ENCODE data around the gene TPRN.

TPRN gene

GRCh38 chr9:137216188-137216965 lies 15.8 kb upstream of the TPRN start:
- H3K4me1 ChIP-seq (ENCODE audit: insufficient read depth, low read length, severe bottlenecking), result peaks cover 20% of the 10 kb centered on the region
- no peaks in the 10 kb centered on the region for H3K9me2 ChIP-seq (ENCODE audit: low read depth, low read length)
- H3K27me3 ChIP-seq (ENCODE audit: insufficient read depth, low read length), result no peaks in the 10 kb centered on the region
- H4K20me1 ChIP-seq (ENCODE audit: insufficient read depth, low read length), result no peaks in the 10 kb centered on the region
- TF ChIP-seq CTCF (IDR thresholded peaks at IDR 0.05; ENCODE audit: low read length) (no peak), EZH2 (IDR thresholded peaks at IDR 0.05; ENCODE audit: borderline replicate concordance, low read length) (no peak)
- H3K79me2 ChIP-seq (ENCODE audit: insufficient read depth, low read length), result no peaks in the 10 kb centered on the region
- no peak overlapping the region for H2AFZ ChIP-seq (ENCODE audit: low read length)
- H3F3A ChIP-seq (ENCODE audit: insufficient read depth, low read length), result no peaks in the 10 kb centered on the region
- H3K36me3 ChIP-seq (ENCODE audit: insufficient read depth, low read length), result peaks cover 6% of the 10 kb centered on the region; the same call in 1 of the 2 replicates
- no peak overlapping the region for H3K4me3 ChIP-seq (ENCODE audit: low read depth, low read length, poor library complexity, severe bottlenecking)
- no peaks in the 10 kb centered on the region for H3K9me3 ChIP-seq (ENCODE audit: low read length)
- no peak overlapping the region for H3K4me2 ChIP-seq (ENCODE audit: low read length)
- no peak overlapping the region for H3K27ac ChIP-seq (ENCODE audit: low read depth, low read length, poor library complexity, severe bottlenecking)
- no peak overlapping the region; the same call in 1 of the 2 replicates for H3K9ac ChIP-seq (ENCODE audit: low read length)

- Histone ChIP-seq H4K20me1 (ENCODE audit: insufficient read depth, low read length) (no peaks in the 10 kb centered on the region), H3K9me3 (ENCODE audit: low read length) (no peaks in the 10 kb centered on the region), H3K9me2 (ENCODE audit: low read depth, low read length) (no peaks in the 10 kb centered on the region), H3K27me3 (ENCODE audit: insufficient read depth, low read length) (no peaks in the 10 kb centered on the region), H3K4me2 (ENCODE audit: low read length) (no peak overlapping the region), H3K4me1 (ENCODE audit: insufficient read depth, low read length, severe bottlenecking) (peaks cover 20% of the 10 kb centered on the region), H3K4me3 (ENCODE audit: low read depth, low read length, poor library complexity, severe bottlenecking) (no peak overlapping the region), H3F3A (ENCODE audit: insufficient read depth, low read length) (no peaks in the 10 kb centered on the region), H3K9ac (ENCODE audit: low read length) (no peak overlapping the region), H2AFZ (ENCODE audit: low read length) (no peak overlapping the region), H3K36me3 (ENCODE audit: insufficient read depth, low read length) (peaks cover 6% of the 10 kb centered on the region; the same call in 1 of the 2 replicates), H3K27ac (ENCODE audit: low read depth, low read length, poor library complexity, severe bottlenecking) (no peak overlapping the region), H3K79me2 (ENCODE audit: insufficient read depth, low read length) (no peaks in the 10 kb centered on the region)
- TF ChIP-seq EZH2 (IDR thresholded peaks at IDR 0.05; ENCODE audit: borderline replicate concordance, low read length) (no peak), CTCF (IDR thresholded peaks at IDR 0.05; ENCODE audit: low read length) (no peak)
These were observed 14.8 kb upstream of the TPRN start for GRCh38 chr9:137215196-137215986.

GRCh38 chr9:137214620-137215019 lies 14.1 kb upstream of the TPRN start:
- Histone ChIP-seq H3K4me3 (ENCODE audit: low read depth, low read length, poor library complexity, severe bottlenecking) (no peak overlapping the region), H3K9me3 (ENCODE audit: low read length) (no peaks in the 10 kb centered on the region), H3F3A (ENCODE audit: insufficient read depth, low read length) (no peaks in the 10 kb centered on the region), H3K27me3 (ENCODE audit: insufficient read depth, low read length) (no peaks in the 10 kb centered on the region), H3K4me2 (ENCODE audit: low read length) (no peak overlapping the region), H3K4me1 (ENCODE audit: insufficient read depth, low read length, severe bottlenecking) (peaks cover 20% of the 10 kb centered on the region), H3K36me3 (ENCODE audit: insufficient read depth, low read length) (peaks cover 12% of the 10 kb centered on the region; the same call in 1 of the 2 replicates), H3K79me2 (ENCODE audit: insufficient read depth, low read length) (no peaks in the 10 kb centered on the region), H3K9ac (ENCODE audit: low read length) (no peak overlapping the region), H4K20me1 (ENCODE audit: insufficient read depth, low read length) (no peaks in the 10 kb centered on the region), H2AFZ (ENCODE audit: low read length) (no peak overlapping the region), H3K9me2 (ENCODE audit: low read depth, low read length) (no peaks in the 10 kb centered on the region), H3K27ac (ENCODE audit: low read depth, low read length, poor library complexity, severe bottlenecking) (no peak overlapping the region)
- TF ChIP-seq CTCF (IDR thresholded peaks at IDR 0.05; ENCODE audit: low read length), result no peak
- TF ChIP-seq EZH2 (IDR thresholded peaks at IDR 0.05; ENCODE audit: borderline replicate concordance, low read length), result no peak

Measured in OCI-LY1 (cell line).